Body of pancreas (tissue), 4 donors: ENCODE data around the gene SYN1.

Experiments used
- POLR2A ChIP-seq, 3 donors: fragments of 450-650 bp; IDR thresholded peaks; one replicate each; pipeline ENCODE4 v1.6.1; 2016; ENCODE audit warnings: antibody characterized with exemption in 3 of 3, mild to moderate bottlenecking in 2 of 3
- TF ChIP-seq, protein P1 (sequence below), 7 experiments: fragments of 450-650 bp in 4 of 7; fragments of 200-600 bp in 3 of 7; sonication (generic) in 3 of 7; IDR thresholded peaks; one replicate each; pipeline ENCODE4 v1.5.1; 2016 to 2019; ENCODE audit warnings: antibody characterized with exemption in 7 of 7

GRCh38 chrX:47632666-47633065 is 13.0 kb upstream of the SYN1 start:
- TF ChIP-seq, protein P1, sequence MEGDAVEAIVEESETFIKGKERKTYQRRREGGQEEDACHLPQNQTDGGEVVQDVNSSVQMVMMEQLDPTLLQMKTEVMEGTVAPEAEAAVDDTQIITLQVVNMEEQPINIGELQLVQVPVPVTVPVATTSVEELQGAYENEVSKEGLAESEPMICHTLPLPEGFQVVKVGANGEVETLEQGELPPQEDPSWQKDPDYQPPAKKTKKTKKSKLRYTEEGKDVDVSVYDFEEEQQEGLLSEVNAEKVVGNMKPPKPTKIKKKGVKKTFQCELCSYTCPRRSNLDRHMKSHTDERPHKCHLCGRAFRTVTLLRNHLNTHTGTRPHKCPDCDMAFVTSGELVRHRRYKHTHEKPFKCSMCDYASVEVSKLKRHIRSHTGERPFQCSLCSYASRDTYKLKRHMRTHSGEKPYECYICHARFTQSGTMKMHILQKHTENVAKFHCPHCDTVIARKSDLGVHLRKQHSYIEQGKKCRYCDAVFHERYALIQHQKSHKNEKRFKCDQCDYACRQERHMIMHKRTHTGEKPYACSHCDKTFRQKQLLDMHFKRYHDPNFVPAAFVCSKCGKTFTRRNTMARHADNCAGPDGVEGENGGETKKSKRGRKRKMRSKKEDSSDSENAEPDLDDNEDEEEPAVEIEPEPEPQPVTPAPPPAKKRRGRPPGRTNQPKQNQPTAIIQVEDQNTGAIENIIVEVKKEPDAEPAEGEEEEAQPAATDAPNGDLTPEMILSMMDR (IDR thresholded peaks at IDR 0.05): no peak
- no peak for TF ChIP-seq POLR2A (IDR thresholded peaks at IDR 0.05)
